Suprapubic skin (tissue), 3 donors: Measurements from ENCODE around the gene RPL36AL.

ENCODE experiments used
- CTCF ChIP-seq, 2 donors: fragments of 200-600 bp in 1 of 2; fragments of 450-650 bp in 1 of 2; sonication (generic) in 1 of 2; IDR thresholded peaks; one replicate each; pipeline ENCODE4 v1.5.1; 2016 to 2019; ENCODE audit warnings: antibody characterized with exemption in 2 of 2, mild to moderate bottlenecking in 1 of 2, moderate library complexity in 1 of 2
- POLR2AphosphoS5 ChIP-seq, 3 donors: sonication (generic); formaldehyde crosslinking; IDR thresholded peaks; one replicate each; pipeline ENCODE4 v1.6.1; 2017; ENCODE audit warnings: antibody characterized with exemption in 3 of 3

DNA sequence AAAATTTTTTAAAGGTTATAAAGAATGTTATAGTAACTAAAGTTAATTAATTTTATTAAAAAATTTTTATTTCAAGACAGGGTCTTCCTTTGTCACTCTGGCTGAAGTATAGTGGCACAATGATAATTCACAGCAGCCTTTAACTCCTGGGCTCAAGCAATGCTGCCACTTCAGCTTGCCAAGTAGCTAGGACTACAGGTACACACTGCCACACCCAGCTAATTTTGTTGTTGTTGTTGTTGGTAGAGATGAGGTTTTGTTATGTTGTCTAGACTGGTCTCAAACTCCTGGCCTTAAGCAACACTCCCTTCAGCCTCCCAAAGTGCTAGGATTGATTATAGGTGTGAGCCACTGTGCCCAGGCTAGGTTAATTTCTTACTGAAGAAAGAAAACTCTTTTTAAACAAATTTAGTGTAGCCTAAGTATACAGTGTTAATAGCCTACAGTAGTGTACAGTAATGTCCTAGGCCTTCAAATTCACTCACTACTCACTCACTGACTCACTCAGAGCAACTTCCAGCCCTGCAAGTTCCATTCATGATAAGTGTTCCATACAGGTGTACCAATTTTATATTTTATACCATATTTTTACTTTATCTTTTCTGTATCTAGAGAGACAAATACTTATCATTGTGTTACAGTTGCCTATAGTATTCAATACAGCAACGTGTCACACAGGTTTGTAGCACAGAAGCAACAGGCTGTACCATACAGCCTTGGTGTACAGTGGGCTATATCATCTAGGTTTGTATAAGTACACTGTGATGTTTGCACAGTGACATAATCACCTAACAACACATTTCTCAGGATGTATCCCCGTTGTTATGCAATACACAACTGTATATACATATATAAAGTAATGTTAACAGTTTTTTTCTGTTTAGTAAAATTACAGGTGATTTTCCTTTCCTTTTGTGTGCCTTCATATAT, 39.4 kb upstream of the RPL36AL start:
- TF ChIP-seq POLR2AphosphoS5 (IDR thresholded peaks at IDR 0.05), result no peak
- TF ChIP-seq CTCF (IDR thresholded peaks at IDR 0.05), result no peak
